Measurements from ENCODE around the gene MAP3K3. TPM values are rescaled to one million over a fixed set of nuclear protein-coding genes. Genes with fewer than 3 reads are reported as not detected.

MAP3K3 gene
- polyA plus RNA-seq, 1 donor from 2014 or later = 16.6 TPM

DNA sequence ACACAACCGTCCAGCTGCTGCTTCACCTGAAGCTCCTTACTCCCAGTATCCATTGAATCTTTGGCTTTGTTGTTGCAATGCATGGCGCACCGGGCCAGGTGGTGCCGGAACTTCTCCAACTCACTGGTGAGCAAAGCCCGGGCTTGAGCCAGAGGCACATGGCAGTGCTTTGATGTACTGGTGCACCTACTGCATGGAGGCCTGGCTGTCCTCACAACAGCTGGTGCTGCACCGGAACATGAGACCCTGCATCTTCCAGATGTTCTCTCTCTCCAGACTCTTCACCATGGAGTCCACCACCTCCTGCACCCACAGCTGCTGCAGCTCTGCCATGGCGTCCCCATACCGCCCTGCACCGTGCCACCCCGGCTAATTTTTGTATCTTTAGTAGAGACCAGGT is 11.4 kb upstream of the MAP3K3 start:
- H3K27me3 ChIP-seq (ENCODE audit: insufficient read depth, low read depth, low read length) = no peaks in the 10 kb centered on the region
- no peaks in the 10 kb centered on the region for H3F3A ChIP-seq (ENCODE audit: insufficient read depth, low read length, poor library complexity, severe bottlenecking)
- no peak overlapping the region for H3K4me2 ChIP-seq (ENCODE audit: low read length)
- H3K9me2 ChIP-seq (ENCODE audit: insufficient read depth, low read length) = no peaks in the 10 kb centered on the region
- TF ChIP-seq, protein P1, sequence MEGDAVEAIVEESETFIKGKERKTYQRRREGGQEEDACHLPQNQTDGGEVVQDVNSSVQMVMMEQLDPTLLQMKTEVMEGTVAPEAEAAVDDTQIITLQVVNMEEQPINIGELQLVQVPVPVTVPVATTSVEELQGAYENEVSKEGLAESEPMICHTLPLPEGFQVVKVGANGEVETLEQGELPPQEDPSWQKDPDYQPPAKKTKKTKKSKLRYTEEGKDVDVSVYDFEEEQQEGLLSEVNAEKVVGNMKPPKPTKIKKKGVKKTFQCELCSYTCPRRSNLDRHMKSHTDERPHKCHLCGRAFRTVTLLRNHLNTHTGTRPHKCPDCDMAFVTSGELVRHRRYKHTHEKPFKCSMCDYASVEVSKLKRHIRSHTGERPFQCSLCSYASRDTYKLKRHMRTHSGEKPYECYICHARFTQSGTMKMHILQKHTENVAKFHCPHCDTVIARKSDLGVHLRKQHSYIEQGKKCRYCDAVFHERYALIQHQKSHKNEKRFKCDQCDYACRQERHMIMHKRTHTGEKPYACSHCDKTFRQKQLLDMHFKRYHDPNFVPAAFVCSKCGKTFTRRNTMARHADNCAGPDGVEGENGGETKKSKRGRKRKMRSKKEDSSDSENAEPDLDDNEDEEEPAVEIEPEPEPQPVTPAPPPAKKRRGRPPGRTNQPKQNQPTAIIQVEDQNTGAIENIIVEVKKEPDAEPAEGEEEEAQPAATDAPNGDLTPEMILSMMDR (IDR thresholded peaks at IDR 0.05; ENCODE audit: poor library complexity, severe bottlenecking) = no peak
- TF ChIP-seq EZH2 (IDR thresholded peaks at IDR 0.05; ENCODE audit: borderline replicate concordance, insufficient read depth, low read length, poor library complexity, severe bottlenecking) = no peak
- TF ChIP-seq RAD21 (conservative IDR thresholded peaks at IDR 0.05) = no peak
- TF ChIP-seq EP300 (conservative IDR thresholded peaks at IDR 0.05; ENCODE audit: poor library complexity, severe bottlenecking) = no peak
- TF ChIP-seq POLR2AphosphoS5 (IDR thresholded peaks at IDR 0.05) = no peak
- TF ChIP-seq SMC3 (conservative IDR thresholded peaks at IDR 0.05; ENCODE audit: poor library complexity) = no peak
- TF ChIP-seq TAF1 (IDR thresholded peaks at IDR 0.05; ENCODE audit: low read depth) = no peak
- no peak for TF ChIP-seq MXI1 (conservative IDR thresholded peaks at IDR 0.05; ENCODE audit: poor library complexity, severe bottlenecking)
- TF ChIP-seq, protein P2, sequence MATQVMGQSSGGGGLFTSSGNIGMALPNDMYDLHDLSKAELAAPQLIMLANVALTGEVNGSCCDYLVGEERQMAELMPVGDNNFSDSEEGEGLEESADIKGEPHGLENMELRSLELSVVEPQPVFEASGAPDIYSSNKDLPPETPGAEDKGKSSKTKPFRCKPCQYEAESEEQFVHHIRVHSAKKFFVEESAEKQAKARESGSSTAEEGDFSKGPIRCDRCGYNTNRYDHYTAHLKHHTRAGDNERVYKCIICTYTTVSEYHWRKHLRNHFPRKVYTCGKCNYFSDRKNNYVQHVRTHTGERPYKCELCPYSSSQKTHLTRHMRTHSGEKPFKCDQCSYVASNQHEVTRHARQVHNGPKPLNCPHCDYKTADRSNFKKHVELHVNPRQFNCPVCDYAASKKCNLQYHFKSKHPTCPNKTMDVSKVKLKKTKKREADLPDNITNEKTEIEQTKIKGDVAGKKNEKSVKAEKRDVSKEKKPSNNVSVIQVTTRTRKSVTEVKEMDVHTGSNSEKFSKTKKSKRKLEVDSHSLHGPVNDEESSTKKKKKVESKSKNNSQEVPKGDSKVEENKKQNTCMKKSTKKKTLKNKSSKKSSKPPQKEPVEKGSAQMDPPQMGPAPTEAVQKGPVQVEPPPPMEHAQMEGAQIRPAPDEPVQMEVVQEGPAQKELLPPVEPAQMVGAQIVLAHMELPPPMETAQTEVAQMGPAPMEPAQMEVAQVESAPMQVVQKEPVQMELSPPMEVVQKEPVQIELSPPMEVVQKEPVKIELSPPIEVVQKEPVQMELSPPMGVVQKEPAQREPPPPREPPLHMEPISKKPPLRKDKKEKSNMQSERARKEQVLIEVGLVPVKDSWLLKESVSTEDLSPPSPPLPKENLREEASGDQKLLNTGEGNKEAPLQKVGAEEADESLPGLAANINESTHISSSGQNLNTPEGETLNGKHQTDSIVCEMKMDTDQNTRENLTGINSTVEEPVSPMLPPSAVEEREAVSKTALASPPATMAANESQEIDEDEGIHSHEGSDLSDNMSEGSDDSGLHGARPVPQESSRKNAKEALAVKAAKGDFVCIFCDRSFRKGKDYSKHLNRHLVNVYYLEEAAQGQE (IDR thresholded peaks at IDR 0.05; ENCODE audit: borderline replicate concordance) = no peak
- H3K9ac ChIP-seq (ENCODE audit: low read length) = no peak overlapping the region
- no peaks in the 10 kb centered on the region for H4K20me1 ChIP-seq (ENCODE audit: insufficient read depth)
- H3K27ac ChIP-seq (ENCODE audit: low read length) = no peak overlapping the region
- H3K36me3 ChIP-seq (ENCODE audit: insufficient read depth, low read length) = no peaks in the 10 kb centered on the region
- H2AFZ ChIP-seq (ENCODE audit: low read depth, low read length) = no peak overlapping the region
- no peaks in the 10 kb centered on the region for H3K79me2 ChIP-seq (replicated peaks; ENCODE audit: insufficient read depth, low read length)
- H3K9me3 ChIP-seq (ENCODE audit: low read length) = no peaks in the 10 kb centered on the region
- H3K4me3 ChIP-seq (ENCODE audit: low read length) = no peak overlapping the region

DNA sequence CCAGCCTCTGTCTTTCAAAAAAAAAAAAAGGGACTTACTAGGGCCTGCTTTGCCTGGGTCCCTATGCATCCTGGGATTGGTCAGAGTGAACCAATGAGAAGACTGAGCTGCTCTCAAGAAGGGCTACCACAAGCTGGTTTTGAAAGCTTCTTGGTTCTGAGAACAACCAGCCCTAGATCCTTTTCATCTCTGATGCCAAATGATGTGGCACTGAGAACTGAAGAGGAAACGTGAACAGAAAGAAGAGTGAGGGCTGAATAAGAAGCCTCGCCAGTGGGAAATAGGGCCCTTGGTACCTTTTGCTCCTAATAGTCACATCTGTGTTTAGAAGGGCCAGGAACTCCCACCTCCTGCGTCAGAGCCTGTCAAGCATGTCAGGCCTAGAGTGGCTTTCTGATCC is 10.9 kb upstream of the MAP3K3 start:
- Histone ChIP-seq H3K9me3 (ENCODE audit: low read length) (no peaks in the 10 kb centered on the region), H3F3A (ENCODE audit: insufficient read depth, low read length, poor library complexity, severe bottlenecking) (no peaks in the 10 kb centered on the region), H3K27me3 (ENCODE audit: insufficient read depth, low read depth, low read length) (no peaks in the 10 kb centered on the region), H2AFZ (ENCODE audit: low read depth, low read length) (no peak overlapping the region), H3K4me2 (ENCODE audit: low read length) (no peak overlapping the region), H3K36me3 (ENCODE audit: insufficient read depth, low read length) (no peaks in the 10 kb centered on the region), H3K9ac (ENCODE audit: low read length) (no peak overlapping the region), H4K20me1 (ENCODE audit: insufficient read depth) (no peaks in the 10 kb centered on the region), H3K9me2 (ENCODE audit: insufficient read depth, low read length) (no peaks in the 10 kb centered on the region), H3K79me2 (replicated peaks; ENCODE audit: insufficient read depth, low read length) (no peaks in the 10 kb centered on the region), H3K27ac (ENCODE audit: low read length) (no peak overlapping the region), H3K4me3 (ENCODE audit: low read length) (no peak overlapping the region)
- TF ChIP-seq EP300 (conservative IDR thresholded peaks at IDR 0.05; ENCODE audit: poor library complexity, severe bottlenecking) (no peak), MXI1 (conservative IDR thresholded peaks at IDR 0.05; ENCODE audit: poor library complexity, severe bottlenecking) (no peak), EZH2 (IDR thresholded peaks at IDR 0.05; ENCODE audit: borderline replicate concordance, insufficient read depth, low read length, poor library complexity, severe bottlenecking) (no peak), TAF1 (IDR thresholded peaks at IDR 0.05; ENCODE audit: low read depth) (no peak), SMC3 (conservative IDR thresholded peaks at IDR 0.05; ENCODE audit: poor library complexity) (no peak), RAD21 (conservative IDR thresholded peaks at IDR 0.05) (no peak), POLR2AphosphoS5 (IDR thresholded peaks at IDR 0.05) (no peak)
- TF ChIP-seq, protein P2 (IDR thresholded peaks at IDR 0.05; ENCODE audit: borderline replicate concordance) = no peak
- TF ChIP-seq, protein P1 (IDR thresholded peaks at IDR 0.05; ENCODE audit: poor library complexity, severe bottlenecking) = no peak
